ENCODE measurements around the gene ERC1. TPM values are rescaled to one million over a fixed set of nuclear protein-coding genes. Genes with fewer than 3 reads are reported as not detected.

The ERC1 gene
- total RNA-seq, 1 donor from 2014 or later, result 42.6 TPM

- H3K27me3 Mint-ChIP-seq (ENCODE audit: low read depth), result peaks cover 63% of the 10 kb centered on the region
- H3K4me1 Mint-ChIP-seq (ENCODE audit: low read depth), result peaks cover 3% of the 10 kb centered on the region
- intact Hi-C loops (cut with micrococcal nuclease), result no loop called here
- no peak overlapping the region for H3K27ac Mint-ChIP-seq
- no peak overlapping the region for H3K4me3 Mint-ChIP-seq (ENCODE audit: low read depth)
- no peak for DNase-seq (ENCODE audit: low spot score)
- H3K36me3 Mint-ChIP-seq (ENCODE audit: low read depth), result no peaks in the 10 kb centered on the region
- no peaks in the 10 kb centered on the region for H3K9me3 Mint-ChIP-seq
These were observed 548.1 kb downstream of the ERC1 start for GRCh38 chr12:1539135-1539534.

GRCh38 chr12:1540690-1541089 is 549.7 kb downstream of the ERC1 start:
- no peaks in the 10 kb centered on the region for H3K9me3 Mint-ChIP-seq
- H3K4me1 Mint-ChIP-seq (ENCODE audit: low read depth), result no peaks in the 10 kb centered on the region
- H3K27me3 Mint-ChIP-seq (ENCODE audit: low read depth), result peaks cover 61% of the 10 kb centered on the region
- no peaks in the 10 kb centered on the region for H3K36me3 Mint-ChIP-seq (ENCODE audit: low read depth)
- no peak for DNase-seq (ENCODE audit: low spot score)
- no peak overlapping the region for H3K27ac Mint-ChIP-seq
- intact Hi-C loops (cut with micrococcal nuclease), result no loop called here
- H3K4me3 Mint-ChIP-seq (ENCODE audit: low read depth), result no peak overlapping the region

DNA sequence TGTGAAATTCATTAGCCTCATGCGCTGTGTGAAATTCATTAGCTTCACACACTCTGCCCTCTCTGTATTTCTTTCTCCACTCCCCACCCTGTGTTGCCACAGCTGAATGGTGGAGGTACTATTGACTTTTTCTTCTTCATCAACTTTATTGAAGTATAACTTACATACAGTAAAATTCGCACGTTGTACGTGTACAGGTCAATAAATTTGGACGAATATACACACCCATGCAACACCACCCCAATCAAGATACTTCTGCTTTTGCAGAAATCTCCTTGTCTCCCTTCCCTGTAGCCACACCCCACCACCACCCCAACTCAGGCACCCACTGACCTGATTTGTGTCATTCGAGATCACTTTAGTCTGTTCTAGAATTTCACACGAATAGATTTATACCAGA is 551.6 kb downstream of the ERC1 start:
- no peaks in the 10 kb centered on the region for H3K4me1 Mint-ChIP-seq (ENCODE audit: low read depth)
- H3K4me3 Mint-ChIP-seq (ENCODE audit: low read depth), result no peak overlapping the region
- no peak for DNase-seq (ENCODE audit: low spot score)
- intact Hi-C loops (cut with micrococcal nuclease), result no loop called here
- H3K36me3 Mint-ChIP-seq (ENCODE audit: low read depth), result no peaks in the 10 kb centered on the region
- H3K27ac Mint-ChIP-seq, result no peak overlapping the region
- no peaks in the 10 kb centered on the region for H3K9me3 Mint-ChIP-seq
- peaks cover 48% of the 10 kb centered on the region for H3K27me3 Mint-ChIP-seq (ENCODE audit: low read depth)

GRCh38 chr12:1544996-1545700 is 554.1 kb downstream of the ERC1 start:
- H3K27ac Mint-ChIP-seq, result no peak overlapping the region
- peaks cover 26% of the 10 kb centered on the region for H3K27me3 Mint-ChIP-seq (ENCODE audit: low read depth)
- no peak overlapping the region for H3K4me3 Mint-ChIP-seq (ENCODE audit: low read depth)
- intact Hi-C loops (cut with micrococcal nuclease), result no loop called here
- peaks cover 5% of the 10 kb centered on the region for H3K9me3 Mint-ChIP-seq
- no peak for DNase-seq (ENCODE audit: low spot score)
- H3K4me1 Mint-ChIP-seq (ENCODE audit: low read depth), result no peaks in the 10 kb centered on the region
- H3K36me3 Mint-ChIP-seq (ENCODE audit: low read depth), result no peaks in the 10 kb centered on the region

Other genes starting within 250 kb of the ERC1 start
- gene WNK1, start 238.6 kb upstream of the ERC1 start, total RNA-seq, result 146 and 157 TPM in 2 replicates
- gene RAD52, start 41.5 kb upstream of the ERC1 start, total RNA-seq, result 14.5 and 15.3 TPM in 2 replicates